Measurements from ENCODE around the gene DYNLT3. TPM values are rescaled to one million over a fixed set of nuclear protein-coding genes. Genes with fewer than 3 reads are reported as not detected.
A peak's percentile ranks its signal among the peaks of the same experiment; 100 is the strongest.

The DYNLT3 gene
- total and polyA plus RNA-seq, 4 experiments from 2014 or later: 38.5 to 71.8 (median 47.4) TPM

DNA sequence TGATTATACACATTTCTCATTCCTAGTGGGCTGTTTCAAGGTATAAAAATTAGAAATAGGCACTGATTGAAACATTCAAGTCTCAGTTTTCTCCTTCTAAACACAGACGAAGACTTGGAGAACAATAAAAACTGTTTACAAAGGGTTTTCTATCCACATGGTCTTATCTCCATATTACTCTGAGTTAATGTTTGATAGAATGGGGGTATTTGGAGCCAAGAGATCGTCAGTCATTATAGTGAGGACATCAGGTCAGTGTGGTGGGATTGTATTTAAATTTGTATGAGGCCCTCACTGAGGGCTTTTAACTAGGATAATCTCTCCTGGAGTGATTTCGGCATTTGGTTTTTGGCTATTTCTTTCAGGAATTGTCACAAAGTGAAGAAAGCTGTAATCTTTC, 16.4 kb upstream of the DYNLT3 start:
- no peak for DNase-seq
- Mint-ChIP-seq H3K9me3 (peaks cover 0 to 6% (median 2%) of the 10 kb centered on the region in 8 donors), H3K36me3 (no peaks in the 10 kb centered on the region)

DNA sequence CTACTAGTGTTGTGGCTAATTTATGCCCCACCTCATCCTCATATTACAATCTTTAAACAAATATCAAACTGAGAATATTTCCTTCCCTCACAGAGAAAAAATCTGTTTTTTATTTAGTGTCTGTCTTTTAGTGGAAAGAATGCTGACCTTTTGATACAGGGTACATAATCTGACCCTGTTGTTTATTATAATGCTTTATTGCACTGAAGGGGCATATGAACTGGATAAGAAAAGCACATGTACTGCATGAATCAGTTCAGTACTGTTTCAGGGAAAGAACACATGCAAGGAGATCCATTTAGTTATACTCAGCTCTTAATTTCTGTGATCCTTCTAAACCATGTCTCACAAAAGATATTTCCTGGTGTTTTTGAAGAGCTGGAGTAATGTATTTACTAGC, 15.5 kb upstream of the DYNLT3 start:
- Mint-ChIP-seq H3K27ac (no peak overlapping the region), H3K9me3 (peaks cover 0 to 6% (median 2%) of the 10 kb centered on the region in 8 donors), H3K27me3 (peaks cover 0 to 6% of the 10 kb centered on the region in 2 donors), H3K4me1 (peaks cover 2 to 10% (median 5%) of the 10 kb centered on the region in 4 donors), H3K4me3 (no peak overlapping the region), H3K36me3 (no peaks in the 10 kb centered on the region)
- Histone ChIP-seq H3K4me1 (ENCODE audit: insufficient read depth, low read length) (no peaks in the 10 kb centered on the region), H3K9me3 (ENCODE audit: control insufficient read depth in 1 of 2, low read length in 2 of 2) (no peaks in the 10 kb centered on the region), H3K27ac (ENCODE audit: low read depth, low read length) (no peak overlapping the region), H3K4me3 (ENCODE audit: low read length in 2 of 2) (no peak overlapping the region), H3K36me3 (ENCODE audit: insufficient read depth, low read length) (no peaks in the 10 kb centered on the region), H3K27me3 (ENCODE audit: insufficient read depth, low read length) (no peaks in the 10 kb centered on the region)
- ChIA-PET CTCF (ENCODE audit: partially characterized antibody) (no interaction called here), POLR2A (ENCODE audit: partially characterized antibody) (no interaction called here)
- no peak for DNase-seq
- intact Hi-C loops (cut with micrococcal nuclease): no loop called here

More for the DNA sequence above, 16.4 kb upstream of the DYNLT3 start:
- Histone ChIP-seq H3K9me3 (ENCODE audit: control insufficient read depth in 1 of 2, low read length in 2 of 2) (no peaks in the 10 kb centered on the region), H3K36me3 (ENCODE audit: insufficient read depth, low read length) (no peaks in the 10 kb centered on the region), H3K27me3 (ENCODE audit: insufficient read depth, low read length) (no peaks in the 10 kb centered on the region), H3K4me1 (ENCODE audit: insufficient read depth, low read length) (no peaks in the 10 kb centered on the region), H3K4me3 (ENCODE audit: low read length in 2 of 2) (no peak overlapping the region), H3K27ac (ENCODE audit: low read depth, low read length) (no peak overlapping the region)
- peaks cover 0 to 6% of the 10 kb centered on the region in 2 donors for H3K27me3 Mint-ChIP-seq
- CTCF ChIA-PET (ENCODE audit: partially characterized antibody): no interaction called here
- POLR2A ChIA-PET (ENCODE audit: partially characterized antibody): no interaction called here
- H3K4me3 Mint-ChIP-seq: no peak overlapping the region
- H3K4me1 Mint-ChIP-seq: peaks cover 6 to 17% (median 9%) of the 10 kb centered on the region in 4 donors
- intact Hi-C loops (cut with micrococcal nuclease): no loop called here
- H3K27ac Mint-ChIP-seq: no peak overlapping the region

- ChIA-PET CTCF (ENCODE audit: partially characterized antibody) (no interaction called here), POLR2A (ENCODE audit: partially characterized antibody) (no interaction called here)
- Histone ChIP-seq H3K9me3 (ENCODE audit: control insufficient read depth in 1 of 2, low read length in 2 of 2) (no peaks in the 10 kb centered on the region), H3K4me3 (ENCODE audit: low read length in 2 of 2) (no peak overlapping the region), H3K4me1 (ENCODE audit: insufficient read depth, low read length) (no peaks in the 10 kb centered on the region), H3K36me3 (ENCODE audit: insufficient read depth, low read length) (no peaks in the 10 kb centered on the region), H3K27ac (ENCODE audit: low read depth, low read length) (no peak overlapping the region), H3K27me3 (ENCODE audit: insufficient read depth, low read length) (no peaks in the 10 kb centered on the region)
- DNase-seq: no peak
- Mint-ChIP-seq H3K9me3 (no peaks in the 10 kb centered on the region), H3K4me1 (no peaks in the 10 kb centered on the region), H3K4me3 (no peak overlapping the region), H3K27me3 (peaks cover 0 to 6% of the 10 kb centered on the region in 2 donors), H3K27ac (no peak overlapping the region), H3K36me3 (no peaks in the 10 kb centered on the region)
- intact Hi-C loops (cut with micrococcal nuclease): no loop called here
These were observed 13.3 kb upstream of the DYNLT3 start for GRCh38 chrX:37860721-37861120.

DNA sequence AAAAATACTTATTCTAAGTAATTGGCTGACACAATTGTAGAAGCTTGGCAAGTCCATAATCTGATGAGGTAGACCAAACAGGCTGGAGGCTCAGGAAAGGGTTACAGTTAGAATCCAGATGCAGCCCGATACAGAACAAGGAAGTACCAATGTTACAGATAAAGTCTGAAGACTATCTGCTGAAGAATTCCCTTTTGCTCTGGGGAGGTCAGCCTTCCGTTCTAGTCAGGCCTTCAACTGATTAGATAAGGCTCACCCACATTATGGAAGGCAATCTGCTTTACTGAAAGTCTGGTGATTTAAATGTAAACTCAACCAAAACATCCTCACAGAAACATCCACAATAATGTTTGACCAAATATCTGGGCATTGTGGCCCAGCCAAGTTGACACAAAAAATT, 7.4 kb upstream of the DYNLT3 start:
- no peak overlapping the region for H3K27ac Mint-ChIP-seq
- Histone ChIP-seq H3K4me3 (ENCODE audit: low read length in 2 of 2) (no peak overlapping the region), H3K36me3 (ENCODE audit: insufficient read depth, low read length) (no peaks in the 10 kb centered on the region), H3K9me3 (ENCODE audit: control insufficient read depth in 1 of 2, low read length in 2 of 2) (no peaks in the 10 kb centered on the region), H3K27ac (ENCODE audit: low read depth, low read length) (no peak overlapping the region), H3K27me3 (ENCODE audit: insufficient read depth, low read length) (no peaks in the 10 kb centered on the region), H3K4me1 (ENCODE audit: insufficient read depth, low read length) (no peaks in the 10 kb centered on the region)
- H3K4me1 Mint-ChIP-seq: no peaks in the 10 kb centered on the region
- intact Hi-C loops (cut with micrococcal nuclease): no loop called here
- peaks cover 0 to 2% (median 0%) of the 10 kb centered on the region in 8 donors for H3K9me3 Mint-ChIP-seq
- DNase-seq: no peak
- H3K36me3 Mint-ChIP-seq: no peaks in the 10 kb centered on the region
- ChIA-PET POLR2A (ENCODE audit: partially characterized antibody) (no interaction called here), CTCF (ENCODE audit: partially characterized antibody) (no interaction called here)
- H3K27me3 Mint-ChIP-seq: peaks cover 0 to 5% of the 10 kb centered on the region in 2 donors
- no peak overlapping the region for H3K4me3 Mint-ChIP-seq

GRCh38 chrX:37854148-37854547, 6.8 kb upstream of the DYNLT3 start:
- Histone ChIP-seq H3K4me1 (ENCODE audit: insufficient read depth, low read length) (no peaks in the 10 kb centered on the region), H3K4me3 (ENCODE audit: low read length in 2 of 2) (no peak overlapping the region), H3K27ac (ENCODE audit: low read depth, low read length) (no peak overlapping the region), H3K36me3 (ENCODE audit: insufficient read depth, low read length) (no peaks in the 10 kb centered on the region), H3K9me3 (ENCODE audit: control insufficient read depth in 1 of 2, low read length in 2 of 2) (no peaks in the 10 kb centered on the region), H3K27me3 (ENCODE audit: insufficient read depth, low read length) (no peaks in the 10 kb centered on the region)
- ChIA-PET CTCF (ENCODE audit: partially characterized antibody) (no interaction called here), POLR2A (ENCODE audit: partially characterized antibody) (no interaction called here)
- peaks cover 0 to 2% (median 0%) of the 10 kb centered on the region in 8 donors for H3K9me3 Mint-ChIP-seq
- no peak overlapping the region for H3K27ac Mint-ChIP-seq
- H3K4me1 Mint-ChIP-seq: no peaks in the 10 kb centered on the region
- intact Hi-C loops (cut with micrococcal nuclease): no loop called here
- no peaks in the 10 kb centered on the region for H3K36me3 Mint-ChIP-seq
- H3K27me3 Mint-ChIP-seq: peaks cover 0 to 5% of the 10 kb centered on the region in 2 donors
- H3K4me3 Mint-ChIP-seq: no peak overlapping the region
- no peak for DNase-seq

- Mint-ChIP-seq H3K4me3 (peak overlapping the region; percentile 83 to 90 (median 88)), H3K27me3 (no peaks in the 10 kb centered on the region), H3K9me3 (peaks cover 0 to 2% (median 0%) of the 10 kb centered on the region in 8 donors), H3K4me1 (peaks cover 15 to 33% (median 24%) of the 10 kb centered on the region in 4 donors), H3K36me3 (peaks cover 3 to 8% of the 10 kb centered on the region in 2 donors), H3K27ac (peak overlapping the region; percentile 94 to 98 (median 96))
- POLR2A ChIA-PET (ENCODE audit: partially characterized antibody): interaction anchor here (0.8 kb wide), 1 partner anchor 12 kb away, joined by 4 read pairs; no protein-coding TSS in a partner anchor
- H3K27me3 ChIP-seq (ENCODE audit: insufficient read depth, low read length): no peaks in the 10 kb centered on the region
- no peaks in the 10 kb centered on the region for H3K9me3 ChIP-seq (ENCODE audit: control insufficient read depth in 1 of 2, low read length in 2 of 2)
- H3K27ac ChIP-seq (ENCODE audit: low read depth, low read length): peak overlapping the region; percentile 93
- H3K36me3 ChIP-seq (ENCODE audit: insufficient read depth, low read length): no peaks in the 10 kb centered on the region
- H3K4me3 ChIP-seq (ENCODE audit: low read length in 2 of 2): peak overlapping the region; percentile 61 to 66
- H3K4me1 ChIP-seq (ENCODE audit: insufficient read depth, low read length): peaks cover 4% of the 10 kb centered on the region
- CTCF ChIA-PET (ENCODE audit: partially characterized antibody): interaction anchor here (0.8 to 1.0 kb wide), 2 partner anchors 22 to 102 kb away, joined by 3 read pairs; no protein-coding TSS in a partner anchor
- intact Hi-C loops (cut with micrococcal nuclease): loop anchor here (1.0 kb wide), 1 partner anchor 480 kb away; the partner anchor contains the start of gene RPGR
- DNase-seq: no peak
These were observed 394 bp upstream of the DYNLT3 start for GRCh38 chrX:37847733-37848197.

DNA sequence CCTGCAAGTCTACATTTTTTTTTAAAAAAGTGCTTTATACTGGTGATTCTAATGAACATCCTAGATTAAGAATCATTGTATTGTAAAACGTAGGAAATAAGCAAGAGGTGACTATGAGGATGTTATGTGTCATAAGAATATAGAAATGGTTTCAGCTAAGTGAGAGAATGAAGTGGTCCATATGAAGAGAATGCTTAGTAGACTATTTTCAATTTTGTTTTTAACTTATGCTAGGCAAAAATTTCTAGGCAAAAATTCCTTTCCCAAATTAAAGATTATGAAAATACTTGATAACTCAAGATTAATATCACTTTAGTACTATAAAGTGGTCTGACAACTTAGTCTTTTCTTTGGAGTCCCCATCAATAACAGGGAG, 825 bp downstream of the DYNLT3 start:
- peak overlapping the region in 1 of 2 donors; percentile 66 for H3K4me3 ChIP-seq (ENCODE audit: low read length in 2 of 2)

More for the DNA sequence above, 825 bp downstream of the DYNLT3 start:
- Mint-ChIP-seq H3K9me3 (peaks cover 0 to 2% (median 0%) of the 10 kb centered on the region in 8 donors), H3K27me3 (no peaks in the 10 kb centered on the region), H3K36me3 (peaks cover 3 to 8% of the 10 kb centered on the region in 2 donors), H3K27ac (peak overlapping the region; percentile 89 to 97 (median 94)), H3K4me3 (peak overlapping the region; percentile 83 to 91 (median 88)), H3K4me1 (peaks cover 16 to 38% (median 25%) of the 10 kb centered on the region in 4 donors)
- H3K27ac ChIP-seq (ENCODE audit: low read depth, low read length): peak overlapping the region; percentile 93
- CTCF ChIA-PET (ENCODE audit: partially characterized antibody): no interaction called here
- POLR2A ChIA-PET (ENCODE audit: partially characterized antibody): interaction anchor here (1.0 to 1.3 kb wide), 2 partner anchors 12 to 481 kb away, joined by 3 to 4 read pairs; partner anchors contain the start of gene RPGR
- H3K9me3 ChIP-seq (ENCODE audit: control insufficient read depth in 1 of 2, low read length in 2 of 2): no peaks in the 10 kb centered on the region
- no peaks in the 10 kb centered on the region for H3K36me3 ChIP-seq (ENCODE audit: insufficient read depth, low read length)
- no peaks in the 10 kb centered on the region for H3K27me3 ChIP-seq (ENCODE audit: insufficient read depth, low read length)
- intact Hi-C loops (cut with micrococcal nuclease): no loop called here
- no peak for DNase-seq
- peaks cover 8% of the 10 kb centered on the region for H3K4me1 ChIP-seq (ENCODE audit: insufficient read depth, low read length)
